Retinal pigment epithelial cell (primary cell): ENCODE data around the gene GRIA4.
"Not testable (repeated sequence)": the region's sequence is repeated elsewhere in the genome, so short reads cannot be mapped to it uniquely, and the experiment has no call there.

ENCODE experiments used
- DNase-seq: peaks from one replicate; pipeline ENCODE4 v3.0.0-alpha.2; 2010; ENCODE audit warnings: low read depth
- H3K4me3 ChIP-seq: 2 replicates; pipeline ENCODE4 v1.5.1; 2011; ENCODE audit warnings: mild to moderate bottlenecking, low read length, control low read depth, moderate library complexity
- TF ChIP-seq, protein P1 (sequence below): conservative IDR thresholded peaks from 2 replicates; pipeline ENCODE4 v1.5.1; 2011; ENCODE audit warnings: low read depth, low read length, control low read depth, inconsistent platforms

The GRIA4 gene

DNA sequence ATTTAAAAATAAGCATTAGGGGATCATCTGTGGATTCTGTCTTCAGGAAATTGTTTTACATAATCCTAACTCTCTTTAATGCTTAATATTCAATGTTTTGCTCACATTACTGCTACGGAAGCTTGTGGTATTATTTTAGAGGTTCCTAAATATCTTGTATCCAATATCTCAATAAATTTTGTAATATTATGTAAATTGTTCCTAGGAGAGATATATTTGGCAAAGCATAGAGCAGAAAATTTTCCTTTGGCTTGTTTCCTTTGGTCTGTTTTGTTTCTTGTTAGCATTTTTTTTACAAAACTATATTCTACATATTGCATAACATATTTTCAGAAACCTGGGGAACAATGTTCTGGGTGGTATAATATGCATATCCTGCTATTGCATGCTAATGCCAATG lies 144.8 kb downstream of the GRIA4 start:
- no peak overlapping the region for H3K4me3 ChIP-seq
- DNase-seq: no peak
- TF ChIP-seq, protein P1, sequence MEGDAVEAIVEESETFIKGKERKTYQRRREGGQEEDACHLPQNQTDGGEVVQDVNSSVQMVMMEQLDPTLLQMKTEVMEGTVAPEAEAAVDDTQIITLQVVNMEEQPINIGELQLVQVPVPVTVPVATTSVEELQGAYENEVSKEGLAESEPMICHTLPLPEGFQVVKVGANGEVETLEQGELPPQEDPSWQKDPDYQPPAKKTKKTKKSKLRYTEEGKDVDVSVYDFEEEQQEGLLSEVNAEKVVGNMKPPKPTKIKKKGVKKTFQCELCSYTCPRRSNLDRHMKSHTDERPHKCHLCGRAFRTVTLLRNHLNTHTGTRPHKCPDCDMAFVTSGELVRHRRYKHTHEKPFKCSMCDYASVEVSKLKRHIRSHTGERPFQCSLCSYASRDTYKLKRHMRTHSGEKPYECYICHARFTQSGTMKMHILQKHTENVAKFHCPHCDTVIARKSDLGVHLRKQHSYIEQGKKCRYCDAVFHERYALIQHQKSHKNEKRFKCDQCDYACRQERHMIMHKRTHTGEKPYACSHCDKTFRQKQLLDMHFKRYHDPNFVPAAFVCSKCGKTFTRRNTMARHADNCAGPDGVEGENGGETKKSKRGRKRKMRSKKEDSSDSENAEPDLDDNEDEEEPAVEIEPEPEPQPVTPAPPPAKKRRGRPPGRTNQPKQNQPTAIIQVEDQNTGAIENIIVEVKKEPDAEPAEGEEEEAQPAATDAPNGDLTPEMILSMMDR: no peak

DNA sequence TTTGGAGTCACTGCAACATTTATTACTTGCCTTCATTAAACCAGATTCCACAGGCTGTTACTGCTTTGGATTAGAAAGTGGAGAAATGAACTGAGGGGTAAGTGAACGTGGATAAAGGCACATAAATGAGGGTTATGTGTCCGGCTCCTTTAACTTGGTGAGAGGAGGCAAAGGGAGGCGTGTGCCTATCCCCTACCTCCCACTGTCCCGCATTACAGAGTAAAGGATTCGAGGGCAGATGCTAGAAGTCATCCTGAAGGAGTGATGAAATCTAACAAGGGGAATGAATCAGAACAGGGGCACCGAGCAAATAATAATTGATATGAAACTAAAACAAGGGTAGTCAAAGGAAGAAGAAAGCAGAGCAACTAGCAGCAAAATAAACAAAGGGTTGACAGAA lies 147.2 kb downstream of the GRIA4 start:
- H3K4me3 ChIP-seq: no peak overlapping the region
- TF ChIP-seq, protein P1: no peak
- DNase-seq: no peak

DNA sequence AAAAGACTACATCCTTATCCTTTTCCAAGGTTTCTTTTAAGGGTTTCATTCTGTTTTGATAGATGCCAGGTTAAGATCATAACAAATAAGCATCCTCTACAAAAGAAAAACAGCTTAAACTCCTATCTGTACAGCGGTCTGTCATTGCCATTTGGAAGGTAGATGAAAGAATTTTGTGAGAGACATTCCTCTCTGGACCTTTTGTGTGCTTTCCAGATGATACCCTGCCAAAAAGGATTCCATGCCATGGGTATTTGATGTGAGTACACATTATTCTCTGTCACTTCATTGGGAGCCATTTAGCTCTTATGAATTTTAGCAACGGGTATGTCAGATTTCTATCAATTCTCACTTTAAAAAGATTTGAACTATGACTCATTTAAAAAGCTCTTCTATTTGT lies 153.7 kb downstream of the GRIA4 start:
- no peak for DNase-seq
- H3K4me3 ChIP-seq: no peak overlapping the region
- TF ChIP-seq, protein P1: no peak

DNA sequence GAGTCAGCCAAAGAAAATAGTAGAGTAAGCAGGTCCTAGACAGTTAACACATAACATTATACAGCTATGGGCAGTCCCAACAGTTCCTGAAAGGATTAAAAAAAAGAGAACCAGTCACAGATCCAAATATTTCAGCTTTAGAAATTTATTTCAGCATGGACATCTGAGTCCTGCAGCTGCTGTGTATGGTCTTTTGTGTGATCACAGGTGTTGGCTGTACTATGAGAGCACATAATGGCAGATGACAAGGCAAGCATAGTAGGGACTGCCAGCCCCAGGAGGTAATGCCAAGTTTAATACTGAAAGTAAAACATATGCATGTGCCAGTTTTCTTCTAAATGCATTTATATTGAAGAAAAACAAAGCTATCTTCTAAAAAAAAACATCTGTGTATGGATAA lies 158.1 kb downstream of the GRIA4 start:
- TF ChIP-seq, protein P1: no peak
- H3K4me3 ChIP-seq: no peak overlapping the region
- no peak for DNase-seq

DNA sequence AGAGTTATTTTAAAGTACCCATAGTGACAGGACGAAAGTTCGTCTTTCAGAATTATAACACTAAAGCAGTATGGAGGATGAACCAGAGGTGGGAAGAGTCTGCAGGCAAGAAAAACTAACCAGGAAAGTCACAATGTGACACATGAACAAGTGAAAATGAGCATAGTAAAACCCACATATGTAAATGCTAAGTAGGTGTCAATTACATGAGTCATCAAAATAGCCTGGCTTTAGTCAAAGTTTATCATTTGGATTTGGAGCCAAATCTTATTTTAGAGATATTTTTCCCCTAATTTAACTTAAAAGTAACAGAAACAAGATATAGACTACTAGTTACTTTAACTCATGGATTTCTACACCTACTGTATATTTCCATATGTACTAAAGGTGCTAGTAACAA lies 159.8 kb downstream of the GRIA4 start:
- DNase-seq: no peak
- no peak overlapping the region for H3K4me3 ChIP-seq
- TF ChIP-seq, protein P1: no peak

DNA sequence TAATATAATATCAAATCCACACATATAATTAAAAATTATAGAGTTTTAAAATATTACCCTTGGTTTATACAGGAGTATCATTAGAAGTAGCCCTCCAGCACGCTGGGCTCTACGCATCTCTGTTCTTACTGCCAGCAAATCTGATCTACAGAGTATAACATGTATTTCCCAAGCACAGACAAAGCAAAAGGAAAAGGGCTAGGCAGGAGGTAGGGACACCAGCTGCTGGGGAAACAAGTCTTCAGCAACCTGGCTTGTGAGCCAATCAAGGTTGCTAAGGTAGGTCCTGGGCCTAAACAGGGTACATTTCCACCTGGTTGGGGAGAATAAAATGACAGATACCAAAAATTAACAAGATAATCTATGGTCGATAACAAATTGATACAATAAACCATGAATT lies 163.6 kb downstream of the GRIA4 start:
- not testable (repeated sequence) for DNase-seq, H3K4me3 ChIP-seq

DNA sequence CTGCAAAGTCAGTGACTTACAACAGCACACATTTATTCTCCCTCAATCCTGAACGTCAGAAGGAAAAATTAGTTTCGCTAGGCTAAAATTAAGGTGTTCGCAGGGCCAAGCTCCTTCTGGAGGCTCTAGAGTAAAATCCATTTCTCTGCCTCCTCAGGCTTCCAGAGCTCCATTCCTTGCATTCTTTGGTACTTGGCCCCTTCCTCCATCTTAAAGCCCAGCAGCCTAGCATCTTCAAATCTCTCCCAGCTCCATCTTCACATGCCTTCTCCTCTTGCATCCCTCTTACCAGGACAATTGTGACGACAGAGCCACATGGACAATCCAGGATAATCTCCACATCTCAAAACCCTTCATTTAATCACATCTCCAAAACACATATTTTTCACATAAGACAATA lies 165.0 kb downstream of the GRIA4 start:
- TF ChIP-seq, protein P1: no peak
- DNase-seq: no peak
- H3K4me3 ChIP-seq: no peak overlapping the region
